Gastroesophageal sphincter (tissue), 4 donors: ENCODE measurements around the gene MSRB1. TPM values are rescaled to one million over a fixed set of nuclear protein-coding genes. Genes with fewer than 3 reads are reported as not detected.

Source experiments
- ATAC-seq: fragments of 150-250 bp; one replicate; pipeline ENCODE4 v1.9.1; 2016; ENCODE audit warnings: mild to moderate bottlenecking, moderate library complexity
- H3K27ac ChIP-seq, 4 donors: fragments of 200-600 bp; sonication (generic) in 3 of 4; 1 replicate in 3 of 4; 2 replicates in 1 of 4; pipeline ENCODE4 v1.5.1; 2016 to 2019
- H3K27me3 ChIP-seq: fragments of 200-600 bp; sonication (generic); one replicate; pipeline ENCODE4 v1.5.1; 2019
- H3K36me3 ChIP-seq, 2 donors: fragments of 200-600 bp; sonication (generic); one replicate each; pipeline ENCODE4 v1.5.1; 2019; ENCODE audit warnings: control low read depth in 1 of 2
- H3K4me1 ChIP-seq, 3 donors: fragments of 200-600 bp; sonication (generic); 1 replicate in 2 of 3; 2 replicates in 1 of 3; pipeline ENCODE4 v1.5.1; 2016 to 2019; ENCODE audit warnings: control low read depth in 2 of 3
- H3K4me3 ChIP-seq, 2 donors: fragments of 200-600 bp; sonication (generic); one replicate each; pipeline ENCODE4 v1.5.1; 2019; ENCODE audit warnings: mild to moderate bottlenecking in 1 of 2, moderate library complexity in 1 of 2
- H3K9me3 ChIP-seq, 3 donors: fragments of 200-600 bp; sonication (generic); one replicate each; pipeline ENCODE4 v1.5.1; 2017 to 2019; ENCODE audit warnings: control low read depth in 2 of 3
- CTCF ChIP-seq, 4 experiments: fragments of 200-600 bp in 2 of 4; fragments of 450-650 bp in 2 of 4; sonication (generic) in 1 of 4; IDR thresholded peaks; one replicate each; pipeline ENCODE4 v1.5.1; 2017 to 2019; ENCODE audit warnings: antibody characterized with exemption in 4 of 4, mild to moderate bottlenecking in 2 of 4, moderate library complexity in 2 of 4
- EP300 ChIP-seq: sonication (generic); formaldehyde crosslinking; IDR thresholded peaks from one replicate; pipeline ENCODE4 v1.6.1; 2017; ENCODE audit warnings: antibody characterized with exemption, mild to moderate bottlenecking
- POLR2A ChIP-seq, 2 donors: fragments of 450-650 bp; IDR thresholded peaks; one replicate each; pipeline ENCODE4 v1.6.1; 2017; ENCODE audit warnings: antibody characterized with exemption in 2 of 2, mild to moderate bottlenecking in 2 of 2, moderate library complexity in 1 of 2
- POLR2AphosphoS5 ChIP-seq: sonication (generic); formaldehyde crosslinking; IDR thresholded peaks from one replicate; pipeline ENCODE4 v1.6.1; 2017; ENCODE audit warnings: antibody characterized with exemption
- WGBS, 2 donors: methylation state at CpG; one replicate each; pipeline ENCODE4 v1.1.5; 2018; ENCODE audit warnings: low coverage in 1 of 2; 5-methylcytosine and 5-hydroxymethylcytosine counted together
- total RNA-seq, 4 donors: library from RNA; depleted of rRNA; stranded (reverse); fragments of >200 nt; gene quantifications; one replicate each; pipeline ENCODE4 v1.1.0, GENCODE V29; 2016

MSRB1 gene
- total RNA-seq, 4 donors from 2014 or later = 23.8 to 53.7 (median 44.8) TPM

- peaks cover 0 to 53% (median 21%) of the 10 kb centered on the region in 3 donors for H3K4me1 ChIP-seq
- H3K9me3 ChIP-seq = no peaks in the 10 kb centered on the region
- peaks cover 0 to 56% of the 10 kb centered on the region in 2 donors for H3K36me3 ChIP-seq
- WGBS, 2 donors = 80% methylated on average over 3 of the region's 33 CpGs; no CpG with 5 or more reads in 1 of the 2 donors
- peaks cover 68% of the 10 kb centered on the region for H3K27me3 ChIP-seq
- no peak overlapping the region for H3K4me3 ChIP-seq
- H3K27ac ChIP-seq = no peak overlapping the region
- TF ChIP-seq CTCF (IDR thresholded peaks at IDR 0.05) = no peak
- TF ChIP-seq POLR2AphosphoS5 = no peak
- no peak for TF ChIP-seq EP300
- TF ChIP-seq POLR2A (IDR thresholded peaks at IDR 0.05) = no peak
- ATAC-seq = no peak
Measured at GRCh38 chr16:1975432-1976215, 32.6 kb upstream of the MSRB1 start.

GRCh38 chr16:1974157-1975070, 31.4 kb upstream of the MSRB1 start:
- H3K36me3 ChIP-seq = peaks cover 0 to 56% of the 10 kb centered on the region in 2 donors
- 88% methylated on average over 5 of the region's 42 CpGs; no CpG with 5 or more reads in 1 of the 2 donors for WGBS, 2 donors
- ATAC-seq = no peak
- H3K4me1 ChIP-seq = peaks cover 0 to 43% (median 21%) of the 10 kb centered on the region in 3 donors
- peaks cover 56% of the 10 kb centered on the region for H3K27me3 ChIP-seq
- TF ChIP-seq EP300 (no peak), CTCF (IDR thresholded peaks at IDR 0.05) (no peak), POLR2A (IDR thresholded peaks at IDR 0.05) (no peak), POLR2AphosphoS5 (no peak)
- no peak overlapping the region for H3K27ac ChIP-seq
- H3K4me3 ChIP-seq = no peak overlapping the region
- H3K9me3 ChIP-seq = no peaks in the 10 kb centered on the region

- no peaks in the 10 kb centered on the region for H3K9me3 ChIP-seq
- TF ChIP-seq EP300 (no peak), POLR2A (IDR thresholded peaks at IDR 0.05) (no peak), CTCF (IDR thresholded peaks at IDR 0.05) (no peak), POLR2AphosphoS5 (no peak)
- 48 to 73% methylated on average over 3 of the region's 16 CpGs for WGBS, 2 donors
- H3K36me3 ChIP-seq = peaks cover 0 to 51% of the 10 kb centered on the region in 2 donors
- H3K27me3 ChIP-seq = peaks cover 48% of the 10 kb centered on the region
- H3K4me1 ChIP-seq = peaks cover 0 to 35% (median 21%) of the 10 kb centered on the region in 3 donors
- no peak for ATAC-seq
- H3K4me3 ChIP-seq = peak overlapping the region in 1 of 2 donors; percentile 99
- no peak overlapping the region for H3K27ac ChIP-seq
Measured at GRCh38 chr16:1973461-1974156, 30.6 kb upstream of the MSRB1 start.

- peaks cover 0 to 40% of the 10 kb centered on the region in 2 donors for H3K36me3 ChIP-seq
- H3K27me3 ChIP-seq = peaks cover 37% of the 10 kb centered on the region
- WGBS, 2 donors = 0% methylated on average over 5 to 13 of the region's 22 CpGs
- H3K27ac ChIP-seq = peak overlapping the region in 3 of 4 donors; percentile 88 to 97 (median 95)
- H3K4me3 ChIP-seq = peak overlapping the region; percentile 73 to 99
- TF ChIP-seq POLR2AphosphoS5 = no peak
- TF ChIP-seq EP300 = no peak
- no peak for TF ChIP-seq POLR2A (IDR thresholded peaks at IDR 0.05)
- no peak for TF ChIP-seq CTCF (IDR thresholded peaks at IDR 0.05)
- no peaks in the 10 kb centered on the region for H3K9me3 ChIP-seq
- ATAC-seq = no peak
- H3K4me1 ChIP-seq = peaks cover 0 to 35% (median 21%) of the 10 kb centered on the region in 3 donors
Measured at GRCh38 chr16:1972490-1972877, 29.5 kb upstream of the MSRB1 start.
